HCT116 (cell line): Measurements from ENCODE around the gene FUOM. TPM values are rescaled to one million over a fixed set of nuclear protein-coding genes. Genes with fewer than 3 reads are reported as not detected.

Experiments
- ATAC-seq: fragments of 200-7000 bp; cut with Tn5 transposase; 2 replicates; pipeline ENCODE4 v1.9.1; 2020; ENCODE audit warnings: mild to moderate bottlenecking, moderate library complexity
- BruUV-seq: library from RNA; stranded (reverse); fragments of 400-500 nt; replicated peaks from 2 replicates; lab custom pipeline; 2021; lab: Mats Ljungman, UMichigan
- CTCF ChIA-PET: fragments of 300-600 bp; sonication (Branson Sonifier 250); formaldehyde crosslinking; loops from one replicate; lab custom pipeline; 2021; ENCODE audit warnings: antibody characterized with exemption; lab: Charles Lee
- POLR2A ChIA-PET: fragments of 300-600, 350-600 bp; sonication (Branson Sonifier 250); formaldehyde crosslinking; loops from one replicate; lab custom pipeline; 2021; ENCODE audit warnings: antibody characterized with exemption; lab: Charles Lee
- RAD21 ChIA-PET, 2 experiments: fragments of 300-600 bp; sonication (Branson Sonifier 250); formaldehyde crosslinking; loops; one replicate each; lab custom pipeline; 2023; ENCODE audit warnings: low total read pairs in 2 of 2; ENCODE audit not compliant: uncharacterized antibody in 2 of 2, unreplicated experiment in 2 of 2, low non-redundant PET in 1 of 2; lab: Charles Lee
- DNase-seq: peaks from one replicate; pipeline ENCODE4 v3.0.0-alpha.2; 2010; ENCODE audit warnings: low read depth, low spot score
- H2AFZ ChIP-seq: fragments of 200-600 bp; shearing (Covaris generic), sonication (generic); 2 replicates; pipeline ENCODE4 v1.6.1; 2017; ENCODE audit warnings: low read depth, mixed run types, mixed read lengths, antibody characterized with exemption, low read length; ENCODE audit not compliant: poor library complexity, severe bottlenecking
- H3K27ac ChIP-seq: 2 replicates; pipeline ENCODE4 v1.5.1; 2012; ENCODE audit warnings: low read depth, low read length
- H3K27me3 ChIP-seq: fragments of 200-600 bp; sonication (generic); 2 replicates; pipeline ENCODE4 v1.6.1; 2016; ENCODE audit warnings: mixed run types, low read length, mixed read lengths; ENCODE audit not compliant: insufficient read depth
- H3K36me3 ChIP-seq, 2 experiments: fragments of 200-500 bp in 1 of 2; fragments of 200-600 bp in 1 of 2; sonication (Bioruptor generic) in 1 of 2; sonication (generic) in 1 of 2; 2 replicates each; pipeline versions ENCODE4 v1.5.1 to v1.6.1; 2014 to 2016; ENCODE audit warnings: low read length in 2 of 2, inconsistent platforms in 1 of 2, mixed read lengths in 1 of 2, mixed run types in 1 of 2; ENCODE audit not compliant: insufficient read depth in 2 of 2, control insufficient read depth in 1 of 2
- H3K4me1 ChIP-seq, 2 experiments: fragments of 200-600 bp in 1 of 2; sonication (generic) in 1 of 2; 2 replicates each; pipeline versions ENCODE4 v1.5.1 to v1.6.1; 2012 to 2017; ENCODE audit warnings: low read length in 2 of 2, inconsistent platforms in 1 of 2, mild to moderate bottlenecking in 1 of 2, mixed read lengths in 1 of 2, mixed run types in 1 of 2, moderate library complexity in 1 of 2; ENCODE audit not compliant: insufficient read depth in 2 of 2, control insufficient read depth in 1 of 2
- H3K4me2 ChIP-seq: fragments of 200-600 bp; sonication (generic); 2 replicates; pipeline ENCODE4 v1.6.1; 2017; ENCODE audit warnings: mixed run types, low read length, mixed read lengths
- H3K4me3 ChIP-seq, 2 experiments: fragments of 200-600 bp in 1 of 2; sonication (generic) in 1 of 2; replicated peaks in 1 of 2; 2 replicates each; pipeline ENCODE4 v1.5.1; 2011 to 2016; ENCODE audit warnings: low read length in 2 of 2, control low read depth in 1 of 2, low read depth in 1 of 2, mild to moderate bottlenecking in 1 of 2, mixed read lengths in 1 of 2, mixed run types in 1 of 2
- H3K79me2 ChIP-seq: fragments of 200-600 bp; sonication (generic); 2 replicates; pipeline ENCODE4 v1.6.1; 2017; ENCODE audit warnings: mild to moderate bottlenecking, mixed run types, low read length, moderate library complexity, mixed read lengths; ENCODE audit not compliant: insufficient read depth
- H3K9ac ChIP-seq: fragments of 200-600 bp; sonication (generic); 2 replicates; pipeline ENCODE4 v1.6.1; 2016; ENCODE audit warnings: low read length, mixed read lengths
- H3K9me2 ChIP-seq: fragments of 200-600 bp; sonication (generic), shearing (Covaris generic); 2 replicates; pipeline ENCODE4 v1.6.1; 2017; ENCODE audit warnings: mixed run types, mild to moderate bottlenecking, moderate library complexity; ENCODE audit not compliant: insufficient read depth
- H3K9me3 ChIP-seq, 2 experiments: fragments of 200-500 bp in 1 of 2; fragments of 200-600 bp in 1 of 2; sonication (Bioruptor generic) in 1 of 2; sonication (generic) in 1 of 2; 2 replicates each; pipeline ENCODE4 v1.6.1; 2014 to 2017; ENCODE audit warnings: low read length in 2 of 2, mixed read lengths in 2 of 2, inconsistent platforms in 1 of 2, low read depth in 1 of 2, mild to moderate bottlenecking in 1 of 2, mixed run types in 1 of 2, moderate library complexity in 1 of 2; ENCODE audit not compliant: control insufficient read depth in 1 of 2, insufficient read depth in 1 of 2
- H4K20me1 ChIP-seq: fragments of 200-600 bp; sonication (generic), shearing (Covaris generic); 2 replicates; pipeline ENCODE4 v1.6.1; 2017; ENCODE audit warnings: mixed run types, mild to moderate bottlenecking, moderate library complexity; ENCODE audit not compliant: insufficient read depth
- ATF3 ChIP-seq: IDR thresholded peaks from 2 replicates; pipeline ENCODE4 v1.6.1; 2012
- CBX3 ChIP-seq: IDR thresholded peaks from 2 replicates; pipeline ENCODE4 v1.6.1; 2012; ENCODE audit warnings: low read depth
- EGR1 ChIP-seq: IDR thresholded peaks from 2 replicates; pipeline ENCODE4 v1.6.1; 2012; ENCODE audit warnings: low read depth
- EZH2phosphoT487 ChIP-seq: fragments of 200-600 bp; IDR thresholded peaks from 2 replicates; pipeline ENCODE4 v1.6.1; 2018; ENCODE audit warnings: antibody characterized with exemption, borderline replicate concordance
- FOSL1 ChIP-seq: IDR thresholded peaks from 2 replicates; pipeline ENCODE4 v1.6.1; 2012; ENCODE audit warnings: low read depth
- RAD21 ChIP-seq: IDR thresholded peaks from 2 replicates; pipeline ENCODE4 v1.6.1; 2012; ENCODE audit warnings: low read depth, mild to moderate bottlenecking
- SP1 ChIP-seq: IDR thresholded peaks from 2 replicates; pipeline ENCODE4 v1.6.1; 2012; ENCODE audit warnings: low read depth
- SRF ChIP-seq: IDR thresholded peaks from 2 replicates; pipeline ENCODE4 v1.6.1; 2012; ENCODE audit warnings: low read depth
- TCF7L2 ChIP-seq: IDR thresholded peaks from 2 replicates; pipeline ENCODE4 v1.7.0; 2011; ENCODE audit warnings: borderline replicate concordance, inconsistent platforms; ENCODE audit not compliant: insufficient read depth, insufficient read length; ENCODE audit errors: extremely low read depth
- YY1 ChIP-seq: IDR thresholded peaks from 2 replicates; pipeline ENCODE4 v1.6.1; 2011; ENCODE audit warnings: low read length, low read depth, moderate library complexity, mild to moderate bottlenecking; ENCODE audit not compliant: insufficient replicate concordance; ENCODE audit errors: extremely low read depth
- ZFX ChIP-seq: fragments of 450-650 bp; IDR thresholded peaks from 2 replicates; pipeline ENCODE4 v1.6.1; 2017
- ZNF274 ChIP-seq: fragments of 200-500 bp; sonication (Bioruptor generic); IDR thresholded peaks from 2 replicates; pipeline ENCODE4 v1.6.1; 2014; ENCODE audit warnings: mild to moderate bottlenecking, low read depth, low read length, inconsistent platforms
- intact Hi-C: fragments of 100-400 bp; cut with micrococcal nuclease; formaldehyde crosslinking; loops from 2 replicates; pipeline ENCODE4 v1.10.0; 2022
- total RNA-seq: library from RNA; stranded (reverse); gene quantifications from one replicate; pipeline ENCODE4 v1.2.1, GENCODE V29; 2021; ENCODE audit not compliant: unreplicated experiment

Gene FUOM
- total RNA-seq, 1 experiment from 2014 or later = 21.5 TPM

- intact Hi-C loops = no loop called here
Measured at GRCh38 chr10:133315847-133316246, 42.0 kb downstream of the FUOM start.

GRCh38 chr10:133314911-133315310 is 42.9 kb downstream of the FUOM start:
- ChIA-PET RAD21 (no interaction called here), CTCF (no interaction called here), POLR2A (interaction anchor here (1.5 kb wide), 1 partner anchor 9 kb away, joined by 4 read pairs; no protein-coding TSS in a partner anchor)
- Histone ChIP-seq H3K27ac (no peak overlapping the region), H2AFZ (no peak overlapping the region), H3K9me3 (no peaks in the 10 kb centered on the region), H3K4me1 (peaks cover 0 to under 1% of the 10 kb centered on the region in 2 experiments; a peak in 1 of 4 replicates), H3K27me3 (no peaks in the 10 kb centered on the region), H3K9ac (no peak overlapping the region), H3K36me3 (peaks cover 0 to 3% of the 10 kb centered on the region in 2 experiments; a peak in 1 of 4 replicates), H3K4me2 (no peak overlapping the region), H3K79me2 (no peaks in the 10 kb centered on the region), H3K4me3 (no peak overlapping the region), H3K9me2 (no peaks in the 10 kb centered on the region), H4K20me1 (no peaks in the 10 kb centered on the region)
- no peak for ATAC-seq
- intact Hi-C loops = no loop called here
- DNase-seq = no peak
- BruUV-seq = no TSS peak
- no peak for TF ChIP-seq SP1

More at GRCh38 chr10:133315847-133316246, 42.0 kb downstream of the FUOM start:
- ChIA-PET CTCF (interaction anchor here (1.1 kb wide), 1 partner anchor 14 kb away, joined by 6 read pairs; no protein-coding TSS in a partner anchor), RAD21 (no interaction called here), POLR2A (interaction anchor here (1.5 kb wide), 1 partner anchor 8 kb away, joined by 4 read pairs; no protein-coding TSS in a partner anchor)
- H2AFZ ChIP-seq = no peak overlapping the region
- H3K27ac ChIP-seq = no peak overlapping the region
- H3K79me2 ChIP-seq = no peaks in the 10 kb centered on the region
- peak; percentile 24; the same call in 1 of the 2 replicates for ATAC-seq
- H3K4me2 ChIP-seq = no peak overlapping the region
- H3K36me3 ChIP-seq = peaks cover 0 to 3% of the 10 kb centered on the region in 2 experiments; a peak in 1 of 4 replicates
- no peaks in the 10 kb centered on the region for H3K9me3 ChIP-seq
- H3K27me3 ChIP-seq = no peaks in the 10 kb centered on the region
- H4K20me1 ChIP-seq = no peaks in the 10 kb centered on the region
- no peaks in the 10 kb centered on the region for H3K9me2 ChIP-seq
- BruUV-seq = no TSS peak
- H3K4me1 ChIP-seq = no peaks in the 10 kb centered on the region; a peak in 1 of 4 replicates
- no peak for DNase-seq
- no peak overlapping the region for H3K4me3 ChIP-seq
- no peak overlapping the region for H3K9ac ChIP-seq
- TF ChIP-seq ATF3 (no peak), EZH2phosphoT487 (no peak), SRF (no peak), RAD21 (no peak), YY1 (no peak), EGR1 (no peak), TCF7L2 (no peak), ZFX (no peak), ZNF274 (no peak), CBX3 (no peak), FOSL1 (no peak)
